GM12878 (cell line): ENCODE data around the gene UMAD1. TPM values are rescaled to one million over a fixed set of nuclear protein-coding genes. Genes with fewer than 3 reads are reported as not detected.

Experiments
- ATAC-seq: fragments of 200-7000 bp; cut with Tn5 transposase; 3 replicates; pipeline ENCODE4 v1.9.1; 2020; ENCODE audit warnings: mild to moderate bottlenecking, moderate library complexity
- BruUV-seq: library from RNA; stranded (reverse); fragments of 400-500 nt; replicated peaks from 2 replicates; lab custom pipeline; 2021; lab: Mats Ljungman, UMichigan
- CTCF ChIA-PET: fragments of 300-600 bp; sonication (Branson Sonifier 250); formaldehyde crosslinking; extraction: SDS; loops from one replicate; lab custom pipeline; 2021; ENCODE audit warnings: inconsistent platforms; lab: Yijun Ruan, JAX
- POLR2A ChIA-PET: fragments of 350-600 bp; formaldehyde crosslinking; extraction: SDS; loops from one replicate; lab custom pipeline; 2021; ENCODE audit warnings: inconsistent platforms; lab: Charles Lee
- RAD21 ChIA-PET: fragments of 300-600 bp; sonication (Branson Sonifier 250); formaldehyde crosslinking; loops from one replicate; lab custom pipeline; 2023; ENCODE audit warnings: antibody characterized with exemption; ENCODE audit not compliant: unreplicated experiment; lab: Charles Lee
- SMC1A ChIA-PET: fragments of 300-600 bp; sonication (Branson Sonifier 250); formaldehyde crosslinking; loops from one replicate; lab custom pipeline; 2023; ENCODE audit not compliant: unreplicated experiment, uncharacterized antibody; lab: Charles Lee
- DNase-seq: peaks from one replicate; pipeline ENCODE4 v3.0.0-alpha.2; 2011; ENCODE audit warnings: low read depth, low spot score
- FAIRE-seq: peaks from 3 replicates; lab custom pipeline; 2011; peaks lifted over from hg19 to GRCh38; lab: Jason Lieb, UNC
- H2AFZ ChIP-seq: 2 replicates; pipeline ENCODE4 v1.6.0; 2011; ENCODE audit warnings: low read depth, low read length, control low read depth; ENCODE audit not compliant: control insufficient read depth
- H3K27ac ChIP-seq: 2 replicates; pipeline ENCODE4 v1.5.1; 2011; ENCODE audit warnings: control low read depth; ENCODE audit not compliant: control insufficient read depth, insufficient read depth
- H3K27me3 ChIP-seq, 2 experiments: replicated peaks in 1 of 2; 2 replicates each; pipeline versions ENCODE4 v1.6.0 to v1.6.1; 2011; ENCODE audit warnings: low read length in 1 of 2; ENCODE audit not compliant: control insufficient read depth in 2 of 2, insufficient read depth in 2 of 2
- H3K36me3 ChIP-seq, 2 experiments: 2 replicates each; pipeline ENCODE4 v1.5.1; 2011; ENCODE audit warnings: low read length in 1 of 2; ENCODE audit not compliant: control insufficient read depth in 2 of 2, insufficient read depth in 2 of 2
- H3K4me1 ChIP-seq: 2 replicates; pipeline ENCODE4 v1.6.1; 2011; ENCODE audit warnings: mild to moderate bottlenecking, low read length, moderate library complexity, mixed read lengths; ENCODE audit not compliant: control insufficient read depth, insufficient read depth
- H3K4me2 ChIP-seq: 2 replicates; pipeline ENCODE4 v1.6.0; 2011; ENCODE audit warnings: control low read depth; ENCODE audit not compliant: control insufficient read depth, insufficient read depth
- H3K4me3 ChIP-seq: fragments of 200-600 bp; sonication (generic); 2 replicates; pipeline ENCODE4 v1.5.1; 2016
- H3K79me2 ChIP-seq: 2 replicates; pipeline ENCODE4 v1.6.0; 2011; ENCODE audit warnings: low read length; ENCODE audit not compliant: control insufficient read depth, insufficient read depth
- H3K9ac ChIP-seq: 2 replicates; pipeline ENCODE4 v1.8.0; 2011; ENCODE audit warnings: low read length, control low read depth, mixed read lengths; ENCODE audit not compliant: control insufficient read depth, insufficient read depth
- H3K9me3 ChIP-seq: replicated peaks from 3 replicates; pipeline ENCODE4 v1.5.1; 2011; ENCODE audit warnings: mild to moderate bottlenecking, low read length; ENCODE audit not compliant: control insufficient read depth, insufficient read depth
- H4K20me1 ChIP-seq: 2 replicates; pipeline ENCODE4 v1.6.0; 2011; ENCODE audit not compliant: control insufficient read depth, insufficient read depth
- E4F1 ChIP-seq: fragments of 450-650 bp; IDR thresholded peaks from 2 replicates; pipeline ENCODE4 v1.6.1; 2018; ENCODE audit warnings: borderline replicate concordance, mild to moderate bottlenecking; ENCODE audit not compliant: partially characterized antibody
- EZH2 ChIP-seq: IDR thresholded peaks from 2 replicates; pipeline ENCODE4 v1.6.1; 2012; ENCODE audit warnings: low read depth, mild to moderate bottlenecking, control low read depth, inconsistent platforms, low read length, borderline replicate concordance; ENCODE audit not compliant: control insufficient read depth
- HDGF ChIP-seq: fragments of 450-650 bp; IDR thresholded peaks from 2 replicates; pipeline ENCODE4 v1.6.1; 2016; ENCODE audit warnings: antibody characterized with exemption
- POLR2AphosphoS5 ChIP-seq: IDR thresholded peaks from 2 replicates; pipeline ENCODE4 v1.6.1; 2011; ENCODE audit warnings: mild to moderate bottlenecking, low read length, inconsistent platforms
- RELA ChIP-seq: fragments of 450-650 bp; IDR thresholded peaks from 2 replicates; pipeline ENCODE4 v1.8.0; 2014; ENCODE audit warnings: borderline replicate concordance; ENCODE audit not compliant: partially characterized antibody
- SREBF1 ChIP-seq: IDR thresholded peaks from 2 replicates; pipeline ENCODE4 v1.6.1; 2012; ENCODE audit warnings: mild to moderate bottlenecking, low read length
- TAF1 ChIP-seq: IDR thresholded peaks from 2 replicates; pipeline ENCODE4 v1.6.1; 2011; ENCODE audit warnings: mild to moderate bottlenecking, low read depth, low read length, borderline replicate concordance
- ZNF384 ChIP-seq: IDR thresholded peaks from 2 replicates; pipeline ENCODE4 v1.6.1; 2012; ENCODE audit warnings: low read depth, mild to moderate bottlenecking, low read length, improper control_type of control experiment, borderline replicate concordance
- ZNF622 ChIP-seq: fragments of 450-650 bp; IDR thresholded peaks from 2 replicates; pipeline ENCODE4 v1.6.1; 2017; ENCODE audit warnings: mild to moderate bottlenecking, inconsistent platforms
- ZNF687 ChIP-seq: fragments of 450-650 bp; IDR thresholded peaks from 2 replicates; pipeline ENCODE4 v1.6.1; 2017; ENCODE audit warnings: mild to moderate bottlenecking, moderate library complexity
- WGBS: methylation state at CpG from one replicate; pipeline ENCODE4 v1.1.6; 2016; ENCODE audit warnings: low lambda C conversion rate; ENCODE audit not compliant: insufficient replicate concordance, insufficient coverage; ENCODE audit errors: missing lambda C conversion rate; 5-methylcytosine and 5-hydroxymethylcytosine counted together
- in situ Hi-C: fragments of 300-500 bp; cut with MboI; formaldehyde crosslinking; loops from 9 replicates; pipeline ENCODE4 v1.14.3; 2018; ENCODE audit warnings: mixed read lengths
- intact Hi-C: fragments of 100-400 bp; cut with micrococcal nuclease; formaldehyde crosslinking; loops from one replicate; pipeline ENCODE4 v1.14.2; 2022; ENCODE audit not compliant: unreplicated experiment
- polyA plus RNA-seq, 11 experiments: library from polyadenylated mRNA; depleted of rRNA in 4 of 11; unstranded in 6 of 11; stranded (reverse) in 5 of 11; fragments of >200 nt; fragmentation: Nextera tagmentation in 4 of 11; fragmentation: Illumina TruSeq in 1 of 11; extraction: Ambion mirVana in 4 of 11; extraction: Trizol in 1 of 11; gene quantifications; 1 replicate in 1 of 11; 2 replicates in 10 of 11; pipeline versions ENCODE4 v1.2.1 to v1.2.3, GENCODE V29; 2011 to 2016; ENCODE audit warnings: inconsistent platforms in 2 of 11, missing spikeins in 2 of 11, low read depth in 1 of 11
- total RNA-seq, 4 experiments: library from RNA; depleted of rRNA in 3 of 4; stranded (reverse); fragments of >200 nt in 3 of 4; fragmentation: Illumina TruSeq in 1 of 4; extraction: Trizol in 1 of 4; gene quantifications; 2 replicates each; pipeline versions ENCODE4 v1.2.1 to v1.2.3, GENCODE V29; 2013 to 2021
- TF ChIP-seq, protein P1 (sequence below): fragments of 450-650 bp; IDR thresholded peaks from 2 replicates; pipeline ENCODE4 v1.6.1; 2016; ENCODE audit warnings: mild to moderate bottlenecking
- TF ChIP-seq, protein P2 (sequence below): fragments of 450-650 bp; IDR thresholded peaks from 2 replicates; pipeline ENCODE4 v1.6.1; 2017; ENCODE audit warnings: low read depth, mild to moderate bottlenecking, moderate library complexity

UMAD1 gene
- total and polyA plus RNA-seq, 10 of the 15 experiments (the other 5 are each of a cell fraction or from before 2014, with no cell fraction given): 6.0 to 28.6 (median 9.3) TPM

- ChIA-PET RAD21 (no interaction called here), SMC1A (interaction anchor here (0.6 to 1.7 kb wide), 5 partner anchors 37 to 335 kb away, joined by 3 read pairs; no protein-coding TSS in a partner anchor), POLR2A (no interaction called here), CTCF (interaction anchor here (0.9 to 1.5 kb wide), 3 partner anchors 31 to 334 kb away, joined by 3 to 4 read pairs (median 3); no protein-coding TSS in a partner anchor)
- no peak for ATAC-seq
- no peak for DNase-seq
- Histone ChIP-seq H3K9ac (no peak overlapping the region), H3K9me3 (no peaks in the 10 kb centered on the region), H3K4me2 (no peak overlapping the region), H3K27ac (no peak overlapping the region), H2AFZ (no peak overlapping the region), H3K79me2 (no peaks in the 10 kb centered on the region), H3K36me3 (no peaks in the 10 kb centered on the region), H3K4me1 (no peaks in the 10 kb centered on the region), H4K20me1 (no peaks in the 10 kb centered on the region), H3K27me3 (no peaks in the 10 kb centered on the region), H3K4me3 (no peak overlapping the region)
- in situ Hi-C loops: no loop called here
- BruUV-seq: no TSS peak
- 93% methylated on average over 2 of the region's 2 CpGs for WGBS
- no peak for FAIRE-seq
- intact Hi-C loops: no loop called here
- TF ChIP-seq ZNF687 (no peak), ZNF622 (no peak), TAF1 (no peak), SREBF1 (no peak), EZH2 (no peak), HDGF (no peak), ZNF384 (no peak), RELA (no peak), E4F1 (no peak), POLR2AphosphoS5 (no peak)
- TF ChIP-seq, protein P1, sequence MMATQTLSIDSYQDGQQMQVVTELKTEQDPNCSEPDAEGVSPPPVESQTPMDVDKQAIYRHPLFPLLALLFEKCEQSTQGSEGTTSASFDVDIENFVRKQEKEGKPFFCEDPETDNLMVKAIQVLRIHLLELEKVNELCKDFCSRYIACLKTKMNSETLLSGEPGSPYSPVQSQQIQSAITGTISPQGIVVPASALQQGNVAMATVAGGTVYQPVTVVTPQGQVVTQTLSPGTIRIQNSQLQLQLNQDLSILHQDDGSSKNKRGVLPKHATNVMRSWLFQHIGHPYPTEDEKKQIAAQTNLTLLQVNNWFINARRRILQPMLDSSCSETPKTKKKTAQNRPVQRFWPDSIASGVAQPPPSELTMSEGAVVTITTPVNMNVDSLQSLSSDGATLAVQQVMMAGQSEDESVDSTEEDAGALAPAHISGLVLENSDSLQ: no peak
- TF ChIP-seq, protein P2, sequence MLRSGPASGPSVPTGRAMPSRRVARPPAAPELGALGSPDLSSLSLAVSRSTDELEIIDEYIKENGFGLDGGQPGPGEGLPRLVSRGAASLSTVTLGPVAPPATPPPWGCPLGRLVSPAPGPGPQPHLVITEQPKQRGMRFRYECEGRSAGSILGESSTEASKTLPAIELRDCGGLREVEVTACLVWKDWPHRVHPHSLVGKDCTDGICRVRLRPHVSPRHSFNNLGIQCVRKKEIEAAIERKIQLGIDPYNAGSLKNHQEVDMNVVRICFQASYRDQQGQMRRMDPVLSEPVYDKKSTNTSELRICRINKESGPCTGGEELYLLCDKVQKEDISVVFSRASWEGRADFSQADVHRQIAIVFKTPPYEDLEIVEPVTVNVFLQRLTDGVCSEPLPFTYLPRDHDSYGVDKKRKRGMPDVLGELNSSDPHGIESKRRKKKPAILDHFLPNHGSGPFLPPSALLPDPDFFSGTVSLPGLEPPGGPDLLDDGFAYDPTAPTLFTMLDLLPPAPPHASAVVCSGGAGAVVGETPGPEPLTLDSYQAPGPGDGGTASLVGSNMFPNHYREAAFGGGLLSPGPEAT: no peak
Measured at GRCh38 chr7:7882888-7883287, 242.3 kb downstream of the UMAD1 start.
